T47D (cell line): ENCODE data around the gene SNX22.

Experiments
- DNase-seq, 2 experiments: peaks; one replicate each; pipeline versions ENCODE4 v3.0.0 to v3.0.0-alpha.2; 2011 to 2012; ENCODE audit warnings: low read depth in 1 of 2, low spot score in 1 of 2
- JUND ChIP-seq: IDR thresholded peaks from 2 replicates; pipeline ENCODE4 v1.6.1; 2012; ENCODE audit warnings: low read depth
- in situ Hi-C: cut with HindIII; loops from 2 replicates; pipeline ENCODE4 v1.10.0; 2016; ENCODE audit warnings: low sequenced_read_pairs, low pct_unique_long_range_greater_than_20kb

The SNX22 gene

GRCh38 chr15:64153480-64154367, 2.2 kb downstream of the SNX22 start:
- peak; percentile 90 to 96 for DNase-seq
- TF ChIP-seq JUND, result no peak
- in situ Hi-C loops, result no loop called here

- no peak for TF ChIP-seq JUND
- no peak for DNase-seq
- in situ Hi-C loops, result no loop called here
Observed at GRCh38 chr15:64155802-64156651, 4.5 kb downstream of the SNX22 start.

GRCh38 chr15:64156652-64157331, 5.3 kb downstream of the SNX22 start:
- no peak for TF ChIP-seq JUND
- in situ Hi-C loops, result no loop called here
- DNase-seq, result no peak

- in situ Hi-C loops, result no loop called here
- no peak for TF ChIP-seq JUND
- no peak for DNase-seq
Observed at GRCh38 chr15:64157599-64158125, 6.1 kb downstream of the SNX22 start.

GRCh38 chr15:64158363-64159134, 7.0 kb downstream of the SNX22 start:
- no peak for TF ChIP-seq JUND
- in situ Hi-C loops, result no loop called here

GRCh38 chr15:64161688-64162477, 10.4 kb downstream of the SNX22 start:
- DNase-seq, result no peak
- TF ChIP-seq JUND, result no peak

More at GRCh38 chr15:64158363-64159134, 7.0 kb downstream of the SNX22 start:
- DNase-seq, result no peak

GRCh38 chr15:64162478-64162868, 10.9 kb downstream of the SNX22 start:
- no peak for TF ChIP-seq JUND
- DNase-seq, result no peak
- in situ Hi-C loops, result no loop called here

More at GRCh38 chr15:64161688-64162477, 10.4 kb downstream of the SNX22 start:
- in situ Hi-C loops, result no loop called here

GRCh38 chr15:64162869-64163658, 11.5 kb downstream of the SNX22 start, which contains the start of gene PPIB:
PPIB (minus strand) TSS chr15:64163022; CDS start chr15:64162986, 36 bp downstream.
- peak; percentile 93 to 98 for DNase-seq
- TF ChIP-seq JUND, result no peak
- in situ Hi-C loops, result no loop called here

- DNase-seq, result peak in 1 of 2 experiments; percentile 55
- in situ Hi-C loops, result no loop called here
- no peak for TF ChIP-seq JUND
Observed at GRCh38 chr15:64163659-64164362, 12.3 kb downstream of the SNX22 start.

- no peak for TF ChIP-seq JUND
- DNase-seq, result no peak
- in situ Hi-C loops, result no loop called here
Observed at GRCh38 chr15:64164436-64164835, 12.9 kb downstream of the SNX22 start.
